ENCODE measurements around the gene PROX1.
A peak's percentile ranks its signal among the peaks of the same experiment; 100 is the strongest.

The PROX1 gene

GRCh38 chr1:213999732-214000131 is 12.0 kb downstream of the PROX1 start:
- DNase-seq, result no peak

- DNase-seq, result no peak
These were observed 14.3 kb downstream of the PROX1 start for GRCh38 chr1:214002060-214002459.

GRCh38 chr1:214002472-214002871 is 14.7 kb downstream of the PROX1 start:
- peak; percentile 61 for DNase-seq

- peak; percentile 55 for DNase-seq
These were observed 15.5 kb downstream of the PROX1 start for GRCh38 chr1:214003233-214003632.

GRCh38 chr1:214004014-214004413 is 16.2 kb downstream of the PROX1 start:
- peak; percentile 59 for DNase-seq

- DNase-seq, result no peak
These were observed 17.0 kb downstream of the PROX1 start for GRCh38 chr1:214004795-214005194.

GRCh38 chr1:214005708-214006107 is 17.9 kb downstream of the PROX1 start:
- no peak for DNase-seq

- DNase-seq, result no peak
These were observed 19.1 kb downstream of the PROX1 start for GRCh38 chr1:214006845-214007244.

- DNase-seq, result no peak
These were observed 20.6 kb downstream of the PROX1 start for GRCh38 chr1:214008347-214008746.

- peak; percentile 67 for DNase-seq
These were observed 21.1 kb downstream of the PROX1 start for GRCh38 chr1:214008791-214009422.

- peak; percentile 78 for DNase-seq
These were observed 21.8 kb downstream of the PROX1 start for GRCh38 chr1:214009423-214010196.

GRCh38 chr1:214010197-214010573 is 22.4 kb downstream of the PROX1 start:
- DNase-seq, result peak; percentile 61

GRCh38 chr1:214010717-214011116 is 22.9 kb downstream of the PROX1 start:
- DNase-seq, result no peak

GRCh38 chr1:214012418-214012817 is 24.6 kb downstream of the PROX1 start:
- no peak for DNase-seq

GRCh38 chr1:214013614-214014377 is 26.0 kb downstream of the PROX1 start:
- no peak for DNase-seq

- no peak for DNase-seq
These were observed 27.0 kb downstream of the PROX1 start for GRCh38 chr1:214014730-214015129.

- peak; percentile 67 for DNase-seq
These were observed 29.6 kb downstream of the PROX1 start for GRCh38 chr1:214017191-214017982.

GRCh38 chr1:214018386-214019268 is 30.9 kb downstream of the PROX1 start:
- peak; percentile 51 for DNase-seq

GRCh38 chr1:214019499-214019898 is 31.7 kb downstream of the PROX1 start:
- DNase-seq, result peak; percentile 59

GRCh38 chr1:214021321-214021720 is 33.5 kb downstream of the PROX1 start:
- no peak for DNase-seq

- no peak for DNase-seq
These were observed 34.5 kb downstream of the PROX1 start for GRCh38 chr1:214022229-214022791.

Data from eye (tissue), 1 donor.